ENCODE measurements around the gene LPP.

DNA sequence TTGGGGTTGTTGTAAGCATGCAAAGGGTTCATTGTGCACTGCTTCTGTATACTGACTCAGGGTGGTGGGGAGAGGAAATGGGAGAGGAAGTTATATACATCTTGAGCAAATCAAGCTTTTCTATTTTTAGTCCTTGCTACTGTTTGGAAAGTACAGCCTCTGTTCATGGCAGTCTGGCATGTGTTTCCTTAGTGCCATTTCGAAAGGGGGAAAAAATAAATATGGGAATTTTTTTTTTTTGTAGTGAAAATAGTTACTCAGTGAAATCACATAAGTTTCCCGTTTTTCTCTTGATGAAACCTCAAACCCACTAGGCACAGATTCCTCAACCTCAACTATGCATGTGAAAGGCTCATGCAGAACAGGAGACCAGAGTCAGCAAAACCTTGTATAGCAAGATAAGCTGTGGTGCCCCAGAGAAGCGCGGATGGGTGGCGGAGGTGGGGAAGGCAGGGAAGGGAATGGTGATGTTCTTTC, 353.3 kb downstream of the LPP start:
- no peak for TF ChIP-seq POLR2A (IDR thresholded peaks at IDR 0.05)
- TF ChIP-seq, protein P1, sequence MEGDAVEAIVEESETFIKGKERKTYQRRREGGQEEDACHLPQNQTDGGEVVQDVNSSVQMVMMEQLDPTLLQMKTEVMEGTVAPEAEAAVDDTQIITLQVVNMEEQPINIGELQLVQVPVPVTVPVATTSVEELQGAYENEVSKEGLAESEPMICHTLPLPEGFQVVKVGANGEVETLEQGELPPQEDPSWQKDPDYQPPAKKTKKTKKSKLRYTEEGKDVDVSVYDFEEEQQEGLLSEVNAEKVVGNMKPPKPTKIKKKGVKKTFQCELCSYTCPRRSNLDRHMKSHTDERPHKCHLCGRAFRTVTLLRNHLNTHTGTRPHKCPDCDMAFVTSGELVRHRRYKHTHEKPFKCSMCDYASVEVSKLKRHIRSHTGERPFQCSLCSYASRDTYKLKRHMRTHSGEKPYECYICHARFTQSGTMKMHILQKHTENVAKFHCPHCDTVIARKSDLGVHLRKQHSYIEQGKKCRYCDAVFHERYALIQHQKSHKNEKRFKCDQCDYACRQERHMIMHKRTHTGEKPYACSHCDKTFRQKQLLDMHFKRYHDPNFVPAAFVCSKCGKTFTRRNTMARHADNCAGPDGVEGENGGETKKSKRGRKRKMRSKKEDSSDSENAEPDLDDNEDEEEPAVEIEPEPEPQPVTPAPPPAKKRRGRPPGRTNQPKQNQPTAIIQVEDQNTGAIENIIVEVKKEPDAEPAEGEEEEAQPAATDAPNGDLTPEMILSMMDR (IDR thresholded peaks at IDR 0.05): no peak
- no peak for TF ChIP-seq EP300 (IDR thresholded peaks at IDR 0.05)

All from stomach (tissue), 4 donors.